HL-60 (cell line): ENCODE data around the gene SPATA32.

Experiments
- DNase-seq, 2 experiments: peaks; one replicate each; pipeline ENCODE4 v3.0.0-alpha.2; 2010 to 2020; ENCODE audit warnings: low read depth in 1 of 2, low spot score in 1 of 2
- H3K27ac ChIP-seq: fragments of 250-450 bp; sonication (Bioruptor Pico); replicated peaks from 2 replicates; pipeline ENCODE4 v1.5.1; 2020; ENCODE audit warnings: mild to moderate bottlenecking, moderate library complexity
- H3K27me3 ChIP-seq: fragments of 250-450 bp; sonication (Bioruptor Pico); 2 replicates; pipeline ENCODE4 v1.5.1; 2021; ENCODE audit warnings: mild to moderate bottlenecking, moderate library complexity; ENCODE audit not compliant: insufficient read depth, poor library complexity, severe bottlenecking
- H3K4me3 ChIP-seq: replicated peaks from 2 replicates; pipeline ENCODE4 v1.5.1; 2011; ENCODE audit warnings: mild to moderate bottlenecking, control low read depth, low read length; ENCODE audit not compliant: insufficient read depth
- CTCF ChIP-seq: IDR thresholded peaks from one replicate; pipeline ENCODE4 v1.5.1; 2011; ENCODE audit warnings: low read length, control low read depth, inconsistent platforms; ENCODE audit not compliant: insufficient read depth
- GABPA ChIP-seq: IDR thresholded peaks from 2 replicates; pipeline ENCODE4 v1.6.1; 2012; ENCODE audit warnings: low read depth
- POLR2AphosphoS5 ChIP-seq: IDR thresholded peaks from 2 replicates; pipeline ENCODE4 v1.6.1; 2012; ENCODE audit warnings: low read depth
- SPI1 ChIP-seq: IDR thresholded peaks from 2 replicates; pipeline ENCODE4 v1.6.1; 2012; ENCODE audit warnings: low read depth, mild to moderate bottlenecking, borderline replicate concordance
- TF ChIP-seq, protein P1 (sequence below): IDR thresholded peaks from 2 replicates; pipeline ENCODE4 v1.6.1; 2012; ENCODE audit warnings: low read depth; ENCODE audit not compliant: insufficient replicate concordance

Gene SPATA32

GRCh38 chr17:45235416-45236281 is 26.2 kb downstream of the SPATA32 start:
- TF ChIP-seq, protein P1, sequence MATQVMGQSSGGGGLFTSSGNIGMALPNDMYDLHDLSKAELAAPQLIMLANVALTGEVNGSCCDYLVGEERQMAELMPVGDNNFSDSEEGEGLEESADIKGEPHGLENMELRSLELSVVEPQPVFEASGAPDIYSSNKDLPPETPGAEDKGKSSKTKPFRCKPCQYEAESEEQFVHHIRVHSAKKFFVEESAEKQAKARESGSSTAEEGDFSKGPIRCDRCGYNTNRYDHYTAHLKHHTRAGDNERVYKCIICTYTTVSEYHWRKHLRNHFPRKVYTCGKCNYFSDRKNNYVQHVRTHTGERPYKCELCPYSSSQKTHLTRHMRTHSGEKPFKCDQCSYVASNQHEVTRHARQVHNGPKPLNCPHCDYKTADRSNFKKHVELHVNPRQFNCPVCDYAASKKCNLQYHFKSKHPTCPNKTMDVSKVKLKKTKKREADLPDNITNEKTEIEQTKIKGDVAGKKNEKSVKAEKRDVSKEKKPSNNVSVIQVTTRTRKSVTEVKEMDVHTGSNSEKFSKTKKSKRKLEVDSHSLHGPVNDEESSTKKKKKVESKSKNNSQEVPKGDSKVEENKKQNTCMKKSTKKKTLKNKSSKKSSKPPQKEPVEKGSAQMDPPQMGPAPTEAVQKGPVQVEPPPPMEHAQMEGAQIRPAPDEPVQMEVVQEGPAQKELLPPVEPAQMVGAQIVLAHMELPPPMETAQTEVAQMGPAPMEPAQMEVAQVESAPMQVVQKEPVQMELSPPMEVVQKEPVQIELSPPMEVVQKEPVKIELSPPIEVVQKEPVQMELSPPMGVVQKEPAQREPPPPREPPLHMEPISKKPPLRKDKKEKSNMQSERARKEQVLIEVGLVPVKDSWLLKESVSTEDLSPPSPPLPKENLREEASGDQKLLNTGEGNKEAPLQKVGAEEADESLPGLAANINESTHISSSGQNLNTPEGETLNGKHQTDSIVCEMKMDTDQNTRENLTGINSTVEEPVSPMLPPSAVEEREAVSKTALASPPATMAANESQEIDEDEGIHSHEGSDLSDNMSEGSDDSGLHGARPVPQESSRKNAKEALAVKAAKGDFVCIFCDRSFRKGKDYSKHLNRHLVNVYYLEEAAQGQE: no peak
- TF ChIP-seq GABPA (no peak), CTCF (peak; percentile 53), SPI1 (no peak), POLR2AphosphoS5 (peak; percentile 29; the same call in 1 of the 2 replicates)
- Histone ChIP-seq H3K27ac (peak overlapping the region; percentile 36), H3K4me3 (no peak overlapping the region), H3K27me3 (no peaks in the 10 kb centered on the region)
- peak; percentile 62 to 75 for DNase-seq

DNA sequence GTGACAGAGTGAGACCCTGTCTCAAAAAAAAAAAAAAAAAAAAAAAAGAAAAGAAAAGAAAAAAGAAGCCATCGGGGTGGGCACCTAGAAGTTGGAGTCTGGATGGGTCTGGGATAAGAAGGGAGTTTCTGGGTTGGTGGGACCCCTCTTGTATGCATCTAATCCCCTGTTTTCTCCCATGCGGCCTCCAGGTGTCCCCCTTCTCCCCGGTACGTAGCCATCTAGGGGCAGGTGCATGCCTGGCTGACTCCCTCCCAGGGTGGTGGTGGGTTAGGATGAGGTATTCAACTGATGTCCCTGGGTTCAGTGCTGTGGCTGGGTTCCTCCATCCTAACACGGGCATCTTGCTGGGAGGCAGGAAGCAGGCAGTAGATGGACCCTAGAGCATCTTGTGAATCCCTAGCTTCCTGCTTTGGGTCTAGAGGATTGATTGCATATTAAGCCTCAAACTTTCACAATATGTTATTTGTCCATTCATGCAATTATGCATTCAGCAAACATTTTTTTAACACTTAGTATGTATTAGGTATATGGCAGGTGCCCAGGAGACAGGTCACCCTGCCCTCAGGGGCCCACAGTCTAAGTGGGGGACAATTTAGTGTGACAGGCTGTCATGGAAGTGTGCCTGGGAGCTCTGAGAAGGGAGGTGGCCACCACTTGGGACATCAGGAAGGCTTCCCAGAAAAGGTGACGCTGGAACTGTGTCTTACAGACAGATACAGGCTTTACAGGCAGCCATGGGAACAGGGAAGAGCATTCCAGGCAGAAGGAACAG is 27.1 kb downstream of the SPATA32 start:
- Histone ChIP-seq H3K27ac (peak overlapping the region; percentile 36), H3K27me3 (no peaks in the 10 kb centered on the region), H3K4me3 (no peak overlapping the region)
- TF ChIP-seq GABPA (no peak), CTCF (peak; percentile 1)
- peak in 1 of 2 experiments; percentile 36 for DNase-seq

GRCh38 chr17:45233423-45233924 is 28.4 kb downstream of the SPATA32 start:
- no peak for DNase-seq
- Histone ChIP-seq H3K4me3 (no peak overlapping the region), H3K27me3 (no peaks in the 10 kb centered on the region), H3K27ac (no peak overlapping the region)
- TF ChIP-seq SPI1 (no peak), CTCF (no peak), GABPA (no peak), POLR2AphosphoS5 (no peak)
- TF ChIP-seq, protein P1: no peak
